HG03342 (cell line): Measurements from ENCODE around the gene RAB11FIP5.

Experiments
- ATAC-seq: cut with Tn5 transposase; IDR thresholded peaks from one replicate; pipeline ENCODE4 v1.9.1; 2021; ENCODE audit warnings: mild to moderate bottlenecking, moderate library complexity; ENCODE audit not compliant: unreplicated experiment

The RAB11FIP5 gene

GRCh38 chr2:73035899-73036711, 76.6 kb downstream of the RAB11FIP5 start:
- no peak for ATAC-seq

- no peak for ATAC-seq
These were observed 77.9 kb downstream of the RAB11FIP5 start for GRCh38 chr2:73034661-73035375.

GRCh38 chr2:73033766-73034381, 78.9 kb downstream of the RAB11FIP5 start:
- ATAC-seq, result no peak

- no peak for ATAC-seq
These were observed 79.5 kb downstream of the RAB11FIP5 start for GRCh38 chr2:73033142-73033765.

- ATAC-seq, result no peak
These were observed 80.0 kb downstream of the RAB11FIP5 start for GRCh38 chr2:73032702-73033097.

- ATAC-seq, result no peak
These were observed 80.7 kb downstream of the RAB11FIP5 start for GRCh38 chr2:73031725-73032701.

GRCh38 chr2:73031095-73031678, 81.6 kb downstream of the RAB11FIP5 start:
- ATAC-seq, result no peak

GRCh38 chr2:73028841-73029240, 83.9 kb downstream of the RAB11FIP5 start:
- no peak for ATAC-seq

- ATAC-seq, result no peak
These were observed 85.4 kb downstream of the RAB11FIP5 start for GRCh38 chr2:73027340-73027739.

GRCh38 chr2:73023497-73023896, 89.3 kb downstream of the RAB11FIP5 start:
- ATAC-seq, result no peak
